Keratinocyte (primary cell): ENCODE data around the gene RAD21L1. TPM values are rescaled to one million over a fixed set of nuclear protein-coding genes. Genes with fewer than 3 reads are reported as not detected.

Experiments used
- DNase-seq: peaks from one replicate; pipeline ENCODE4 v3.0.0-alpha.2; 2011; ENCODE audit warnings: low read depth, missing footprints, low spot score
- FAIRE-seq: peaks from 2 replicates; lab custom pipeline; 2011; peaks lifted over from hg19 to GRCh38; lab: Jason Lieb, UNC
- H2AFZ ChIP-seq: 2 replicates; pipeline ENCODE4 v1.6.0; 2012; ENCODE audit warnings: low read length, control low read depth, inconsistent platforms; ENCODE audit not compliant: control insufficient read depth
- H3K27ac ChIP-seq: 2 replicates; pipeline ENCODE4 v1.5.1; 2011; ENCODE audit warnings: low read length; ENCODE audit not compliant: control insufficient read depth, insufficient read depth
- H3K27me3 ChIP-seq: 3 replicates; pipeline ENCODE4 v1.6.0; 2011; ENCODE audit warnings: low read length; ENCODE audit not compliant: control insufficient read depth, insufficient read depth; ENCODE audit errors: extremely low read depth
- H3K36me3 ChIP-seq, 2 experiments: 2 replicates in 1 of 2; 3 replicates in 1 of 2; pipeline ENCODE4 v1.5.1; 2011; ENCODE audit warnings: low read length in 2 of 2, mild to moderate bottlenecking in 1 of 2; ENCODE audit not compliant: control insufficient read depth in 2 of 2, insufficient read depth in 2 of 2; ENCODE audit errors: extremely low read depth in 1 of 2
- H3K4me1 ChIP-seq: 3 replicates; pipeline ENCODE4 v1.5.1; 2011; ENCODE audit warnings: low read length; ENCODE audit not compliant: control insufficient read depth, insufficient read depth; ENCODE audit errors: extremely low read depth
- H3K4me2 ChIP-seq: 3 replicates; pipeline ENCODE4 v1.6.0; 2011; ENCODE audit warnings: low read depth, low read length; ENCODE audit not compliant: control insufficient read depth, insufficient read depth; ENCODE audit errors: extremely low read depth
- H3K4me3 ChIP-seq, 3 experiments: fragments of 200-600 bp in 1 of 3; sonication (generic) in 1 of 3; 2 replicates in 2 of 3; 3 replicates in 1 of 3; pipeline ENCODE4 v1.5.1; 2011 to 2016; ENCODE audit warnings: low read length in 3 of 3, mild to moderate bottlenecking in 3 of 3, control low read depth in 2 of 3, inconsistent platforms in 1 of 3, low read depth in 1 of 3, mixed read lengths in 1 of 3, mixed run types in 1 of 3, moderate library complexity in 1 of 3; ENCODE audit not compliant: control insufficient read depth in 2 of 3, insufficient read depth in 2 of 3; ENCODE audit errors: extremely low read depth in 1 of 3
- H3K79me2 ChIP-seq: 2 replicates; pipeline ENCODE4 v1.6.0; 2012; ENCODE audit warnings: low read length; ENCODE audit not compliant: control insufficient read depth, insufficient read depth
- H3K9ac ChIP-seq: 3 replicates; pipeline ENCODE4 v1.6.0; 2011; ENCODE audit warnings: low read length; ENCODE audit not compliant: control insufficient read depth, insufficient read depth; ENCODE audit errors: extremely low read depth
- H3K9me1 ChIP-seq: 3 replicates; pipeline ENCODE4 v1.6.0; 2011; ENCODE audit warnings: low read length; ENCODE audit not compliant: control insufficient read depth, insufficient read depth; ENCODE audit errors: extremely low read depth
- H3K9me3 ChIP-seq: 2 replicates; pipeline ENCODE4 v1.5.1; 2012; ENCODE audit warnings: low read depth, low read length; ENCODE audit not compliant: control insufficient read depth
- H4K20me1 ChIP-seq: 3 replicates; pipeline ENCODE4 v1.6.0; 2011; ENCODE audit warnings: low read length; ENCODE audit not compliant: control insufficient read depth, insufficient read depth; ENCODE audit errors: extremely low read depth
- CTCF ChIP-seq, 3 experiments: IDR thresholded peaks in 1 of 3; conservative IDR thresholded peaks in 1 of 3; optimal IDR thresholded peaks in 1 of 3; 2 replicates in 2 of 3; 3 replicates in 1 of 3; pipeline versions ENCODE3 to v1.5.1; 2011; ENCODE audit warnings: low read length in 3 of 3, mild to moderate bottlenecking in 3 of 3, moderate library complexity in 2 of 3, control low read depth in 1 of 3, inconsistent platforms in 1 of 3; ENCODE audit not compliant: insufficient read depth in 2 of 3; ENCODE audit errors: extremely low read depth in 1 of 3
- EZH2 ChIP-seq: IDR thresholded peaks from one replicate; pipeline ENCODE4 v1.6.1; 2012; ENCODE audit warnings: inconsistent platforms, mild to moderate bottlenecking, low read length, moderate library complexity
- dilution Hi-C: fragments of 300-500 bp; cut with MboI; formaldehyde crosslinking; loops from one replicate; pipeline ENCODE4 v1.7.0; 2020; ENCODE audit warnings: low sequenced_read_pairs; ENCODE audit not compliant: extremely low pct_ligation_motif_present
- polyA plus RNA-seq, 5 experiments: library from polyadenylated mRNA; depleted of rRNA in 3 of 5; stranded (reverse) in 3 of 5; stranded (forward) in 1 of 5; unstranded in 1 of 5; fragments of >200 nt; gene quantifications; 1 replicate in 1 of 5; 2 replicates in 3 of 5; 3 replicates in 1 of 5; pipeline versions ENCODE4 v1.2.1 to v1.2.3, GENCODE V29; 2011 to 2012; ENCODE audit warnings: missing spikeins in 2 of 5, low read depth in 1 of 5, low replicate concordance in 1 of 5

Gene RAD21L1
- polyA plus RNA-seq, 1 donor (not counting 4 experiments of a cell fraction or from before 2014, with no cell fraction given): not detected

- TF ChIP-seq EZH2: no peak
- TF ChIP-seq CTCF (optimal IDR thresholded peaks at IDR 0.05 in 1 of 3, IDR thresholded peaks at IDR 0.05 in 1 of 3, conservative IDR thresholded peaks at IDR 0.05 in 1 of 3; ENCODE audit: extremely low read depth in 1 of 3, insufficient read depth in 2 of 3, low read length in 3 of 3): no peak
- Histone ChIP-seq H3K9me3 (no peaks in the 10 kb centered on the region), H2AFZ (no peak overlapping the region), H3K4me2 (no peak overlapping the region), H3K79me2 (no peaks in the 10 kb centered on the region), H3K4me1 (no peaks in the 10 kb centered on the region), H3K4me3 (no peak overlapping the region), H3K36me3 (no peaks in the 10 kb centered on the region), H3K27me3 (peaks cover 12% of the 10 kb centered on the region), H3K9me1 (no peaks in the 10 kb centered on the region), H4K20me1 (no peaks in the 10 kb centered on the region), H3K9ac (no peak overlapping the region), H3K27ac (no peak overlapping the region)
- FAIRE-seq: no peak
- dilution Hi-C loops: no loop called here
- no peak for DNase-seq
Measured at GRCh38 chr20:1206366-1207148, 19.3 kb upstream of the RAD21L1 start.

- Histone ChIP-seq H3K36me3 (no peaks in the 10 kb centered on the region), H3K4me2 (no peak overlapping the region), H2AFZ (no peak overlapping the region), H3K9ac (no peak overlapping the region), H3K4me3 (no peak overlapping the region), H3K27ac (no peak overlapping the region), H3K27me3 (peaks cover 16% of the 10 kb centered on the region), H3K4me1 (no peaks in the 10 kb centered on the region), H3K9me3 (no peaks in the 10 kb centered on the region), H4K20me1 (no peaks in the 10 kb centered on the region), H3K79me2 (no peaks in the 10 kb centered on the region), H3K9me1 (no peaks in the 10 kb centered on the region)
- no peak for FAIRE-seq
- DNase-seq: no peak
- TF ChIP-seq EZH2: no peak
- no peak for TF ChIP-seq CTCF (optimal IDR thresholded peaks at IDR 0.05 in 1 of 3, IDR thresholded peaks at IDR 0.05 in 1 of 3, conservative IDR thresholded peaks at IDR 0.05 in 1 of 3; ENCODE audit: extremely low read depth in 1 of 3, insufficient read depth in 2 of 3, low read length in 3 of 3)
- dilution Hi-C loops: no loop called here
Measured at GRCh38 chr20:1207293-1207878, 18.5 kb upstream of the RAD21L1 start.
